ENCODE results near the gene USH1C.

GRCh38 chr11:17531636-17532113, 12.5 kb downstream of the USH1C start:
- TF ChIP-seq, protein P1, sequence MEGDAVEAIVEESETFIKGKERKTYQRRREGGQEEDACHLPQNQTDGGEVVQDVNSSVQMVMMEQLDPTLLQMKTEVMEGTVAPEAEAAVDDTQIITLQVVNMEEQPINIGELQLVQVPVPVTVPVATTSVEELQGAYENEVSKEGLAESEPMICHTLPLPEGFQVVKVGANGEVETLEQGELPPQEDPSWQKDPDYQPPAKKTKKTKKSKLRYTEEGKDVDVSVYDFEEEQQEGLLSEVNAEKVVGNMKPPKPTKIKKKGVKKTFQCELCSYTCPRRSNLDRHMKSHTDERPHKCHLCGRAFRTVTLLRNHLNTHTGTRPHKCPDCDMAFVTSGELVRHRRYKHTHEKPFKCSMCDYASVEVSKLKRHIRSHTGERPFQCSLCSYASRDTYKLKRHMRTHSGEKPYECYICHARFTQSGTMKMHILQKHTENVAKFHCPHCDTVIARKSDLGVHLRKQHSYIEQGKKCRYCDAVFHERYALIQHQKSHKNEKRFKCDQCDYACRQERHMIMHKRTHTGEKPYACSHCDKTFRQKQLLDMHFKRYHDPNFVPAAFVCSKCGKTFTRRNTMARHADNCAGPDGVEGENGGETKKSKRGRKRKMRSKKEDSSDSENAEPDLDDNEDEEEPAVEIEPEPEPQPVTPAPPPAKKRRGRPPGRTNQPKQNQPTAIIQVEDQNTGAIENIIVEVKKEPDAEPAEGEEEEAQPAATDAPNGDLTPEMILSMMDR (IDR thresholded peaks at IDR 0.05) = no peak
- TF ChIP-seq POLR2A (IDR thresholded peaks at IDR 0.05) (no peak), POLR2AphosphoS5 (IDR thresholded peaks at IDR 0.05) (no peak)

Measured in prostate gland (tissue), 2 donors.